ENCODE measurements around the gene SLC12A6.

DNA sequence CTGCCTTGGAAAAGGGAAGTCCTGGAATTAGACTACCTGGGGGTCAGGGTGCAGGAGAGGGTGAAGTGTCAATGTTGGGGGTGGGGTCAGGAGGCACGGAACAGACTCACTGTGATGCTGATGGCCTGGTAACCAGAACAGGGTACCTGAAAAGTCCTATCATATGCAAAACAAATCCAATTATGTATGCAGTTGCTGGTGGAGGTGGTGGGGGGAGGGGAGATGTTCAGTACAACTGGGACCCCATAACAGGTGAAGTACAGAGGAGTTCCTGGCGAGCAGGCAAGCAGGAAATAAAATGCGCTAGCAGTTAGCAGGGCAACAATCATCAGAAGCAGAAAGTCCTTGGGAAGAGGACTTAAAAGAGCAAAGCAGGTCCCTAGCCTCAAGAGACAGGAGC is 123.4 kb downstream of the SLC12A6 start:
- TF ChIP-seq, protein P1, sequence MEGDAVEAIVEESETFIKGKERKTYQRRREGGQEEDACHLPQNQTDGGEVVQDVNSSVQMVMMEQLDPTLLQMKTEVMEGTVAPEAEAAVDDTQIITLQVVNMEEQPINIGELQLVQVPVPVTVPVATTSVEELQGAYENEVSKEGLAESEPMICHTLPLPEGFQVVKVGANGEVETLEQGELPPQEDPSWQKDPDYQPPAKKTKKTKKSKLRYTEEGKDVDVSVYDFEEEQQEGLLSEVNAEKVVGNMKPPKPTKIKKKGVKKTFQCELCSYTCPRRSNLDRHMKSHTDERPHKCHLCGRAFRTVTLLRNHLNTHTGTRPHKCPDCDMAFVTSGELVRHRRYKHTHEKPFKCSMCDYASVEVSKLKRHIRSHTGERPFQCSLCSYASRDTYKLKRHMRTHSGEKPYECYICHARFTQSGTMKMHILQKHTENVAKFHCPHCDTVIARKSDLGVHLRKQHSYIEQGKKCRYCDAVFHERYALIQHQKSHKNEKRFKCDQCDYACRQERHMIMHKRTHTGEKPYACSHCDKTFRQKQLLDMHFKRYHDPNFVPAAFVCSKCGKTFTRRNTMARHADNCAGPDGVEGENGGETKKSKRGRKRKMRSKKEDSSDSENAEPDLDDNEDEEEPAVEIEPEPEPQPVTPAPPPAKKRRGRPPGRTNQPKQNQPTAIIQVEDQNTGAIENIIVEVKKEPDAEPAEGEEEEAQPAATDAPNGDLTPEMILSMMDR (IDR thresholded peaks at IDR 0.05) = no peak
- no peak for TF ChIP-seq POLR2A (IDR thresholded peaks at IDR 0.05)

All from heart left ventricle (tissue), 13 donors.